AG09309 (cell line): Measurements from ENCODE around the gene CYP26B1.

Experiments used
- DNase-seq: peaks from one replicate; pipeline ENCODE4 v3.0.0-alpha.2; 2010; ENCODE audit warnings: low read depth
- H3K4me3 ChIP-seq: 2 replicates; pipeline ENCODE4 v1.5.1; 2011; ENCODE audit warnings: mild to moderate bottlenecking, low read depth, low read length, moderate library complexity; ENCODE audit not compliant: control insufficient read depth
- TF ChIP-seq, protein P1 (sequence below): IDR thresholded peaks from 2 replicates; pipeline ENCODE4 v1.5.1; 2011; ENCODE audit warnings: mild to moderate bottlenecking, low read depth, low read length, inconsistent platforms; ENCODE audit not compliant: insufficient read depth, control insufficient read depth; ENCODE audit errors: missing control alignments

The CYP26B1 gene

DNA sequence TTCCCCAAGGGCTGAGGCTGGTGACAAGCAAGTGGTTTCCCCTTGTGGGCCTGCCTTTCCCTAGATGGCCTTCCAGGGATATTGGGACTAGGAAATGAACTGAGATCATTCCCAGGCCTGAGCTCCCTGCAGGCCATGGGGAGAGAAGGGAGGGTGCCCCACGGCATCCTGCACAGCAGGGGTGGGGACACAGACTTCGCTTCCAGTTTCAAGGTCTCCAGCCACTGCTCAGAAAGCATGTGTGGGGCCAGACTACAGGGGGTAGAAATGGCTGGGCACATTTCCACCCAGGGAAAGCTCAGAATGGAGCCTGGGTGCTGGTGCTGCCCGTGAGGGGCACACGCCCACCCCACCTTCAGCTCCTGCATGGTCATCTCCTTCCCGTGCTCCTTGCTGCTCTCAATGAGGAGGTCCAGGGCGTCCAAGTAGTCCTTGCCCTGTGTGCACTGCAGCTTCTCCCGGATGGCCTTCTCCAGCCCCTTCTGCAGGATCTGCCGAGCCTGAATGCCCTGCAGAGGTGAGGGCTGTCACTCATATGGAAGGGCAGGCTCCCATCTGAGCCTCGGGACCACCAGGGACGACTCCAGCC, 13.2 kb downstream of the CYP26B1 start:
- TF ChIP-seq, protein P1, sequence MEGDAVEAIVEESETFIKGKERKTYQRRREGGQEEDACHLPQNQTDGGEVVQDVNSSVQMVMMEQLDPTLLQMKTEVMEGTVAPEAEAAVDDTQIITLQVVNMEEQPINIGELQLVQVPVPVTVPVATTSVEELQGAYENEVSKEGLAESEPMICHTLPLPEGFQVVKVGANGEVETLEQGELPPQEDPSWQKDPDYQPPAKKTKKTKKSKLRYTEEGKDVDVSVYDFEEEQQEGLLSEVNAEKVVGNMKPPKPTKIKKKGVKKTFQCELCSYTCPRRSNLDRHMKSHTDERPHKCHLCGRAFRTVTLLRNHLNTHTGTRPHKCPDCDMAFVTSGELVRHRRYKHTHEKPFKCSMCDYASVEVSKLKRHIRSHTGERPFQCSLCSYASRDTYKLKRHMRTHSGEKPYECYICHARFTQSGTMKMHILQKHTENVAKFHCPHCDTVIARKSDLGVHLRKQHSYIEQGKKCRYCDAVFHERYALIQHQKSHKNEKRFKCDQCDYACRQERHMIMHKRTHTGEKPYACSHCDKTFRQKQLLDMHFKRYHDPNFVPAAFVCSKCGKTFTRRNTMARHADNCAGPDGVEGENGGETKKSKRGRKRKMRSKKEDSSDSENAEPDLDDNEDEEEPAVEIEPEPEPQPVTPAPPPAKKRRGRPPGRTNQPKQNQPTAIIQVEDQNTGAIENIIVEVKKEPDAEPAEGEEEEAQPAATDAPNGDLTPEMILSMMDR: no peak
- no peak overlapping the region for H3K4me3 ChIP-seq
- no peak for DNase-seq

DNA sequence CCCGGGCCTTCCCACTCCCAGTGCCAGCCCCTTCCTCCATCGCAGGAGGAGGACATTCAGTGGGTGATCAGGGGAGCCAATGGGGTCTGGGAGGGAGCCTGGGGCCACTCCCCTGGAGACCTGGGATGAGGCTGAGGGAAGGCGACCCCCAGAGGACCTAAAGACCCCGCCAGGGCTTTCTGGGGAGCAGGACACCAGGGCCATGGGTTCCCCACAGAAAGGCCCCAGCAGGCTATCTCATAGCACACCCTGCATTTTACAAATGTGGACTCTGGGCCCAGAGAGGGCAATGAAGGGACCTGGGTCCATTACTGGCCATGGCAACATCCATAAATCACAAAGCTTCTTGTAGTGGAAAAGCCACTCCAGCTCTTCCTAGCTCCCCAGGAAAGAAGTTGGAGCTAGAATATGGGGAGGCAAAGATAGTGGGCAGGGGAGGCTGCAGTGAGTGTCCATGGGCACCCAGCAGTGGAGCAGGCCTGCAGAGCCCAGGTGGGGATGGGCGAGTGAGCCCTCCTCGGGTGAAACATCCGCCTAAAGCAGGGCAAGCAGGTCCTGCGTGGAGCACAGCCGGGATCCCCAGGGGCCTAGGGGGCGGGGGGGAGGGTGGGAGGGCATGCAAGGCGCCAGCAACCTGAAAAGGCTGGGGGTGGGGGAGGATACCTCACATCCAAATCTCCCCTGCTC, 13.8 kb downstream of the CYP26B1 start:
- DNase-seq: no peak
- TF ChIP-seq, protein P1: no peak
- H3K4me3 ChIP-seq: no peak overlapping the region

DNA sequence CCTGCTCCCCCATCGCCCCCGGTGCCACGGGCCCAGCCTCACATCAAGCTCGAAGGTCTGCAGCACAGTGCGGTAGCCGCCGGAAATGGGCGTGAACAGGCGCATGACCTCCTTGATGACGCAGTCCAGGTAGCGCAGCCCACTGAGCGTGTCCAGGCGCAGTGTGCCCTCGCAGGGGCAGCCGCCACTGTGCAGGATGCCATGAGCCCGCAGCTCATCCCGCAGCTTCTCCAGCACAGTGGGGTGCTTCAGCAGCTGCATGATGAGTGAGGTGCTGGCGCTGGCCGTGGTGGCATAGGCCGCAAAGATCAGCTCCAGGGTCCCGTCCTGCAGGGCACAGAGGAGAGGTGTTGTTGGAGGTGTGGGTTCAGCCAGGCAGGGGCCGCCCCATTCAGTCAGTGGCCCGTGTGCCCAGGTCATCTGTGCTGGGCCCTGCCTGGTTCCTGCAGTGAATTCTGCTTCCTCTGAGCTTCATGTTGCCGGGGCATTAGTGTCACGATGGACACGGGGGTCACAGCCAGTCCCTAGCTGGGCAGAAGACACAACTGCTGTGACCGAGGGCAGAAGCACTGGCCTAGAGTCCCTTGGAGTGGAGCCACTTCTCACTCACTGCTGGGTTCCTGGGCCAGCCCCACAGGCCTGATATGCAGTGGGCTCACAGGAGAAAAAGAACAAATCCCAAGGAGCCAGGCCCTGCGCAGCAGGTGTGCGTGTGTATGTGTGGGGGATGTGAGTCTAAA, 14.5 kb downstream of the CYP26B1 start:
- H3K4me3 ChIP-seq: no peak overlapping the region
- TF ChIP-seq, protein P1: no peak
- no peak for DNase-seq

DNA sequence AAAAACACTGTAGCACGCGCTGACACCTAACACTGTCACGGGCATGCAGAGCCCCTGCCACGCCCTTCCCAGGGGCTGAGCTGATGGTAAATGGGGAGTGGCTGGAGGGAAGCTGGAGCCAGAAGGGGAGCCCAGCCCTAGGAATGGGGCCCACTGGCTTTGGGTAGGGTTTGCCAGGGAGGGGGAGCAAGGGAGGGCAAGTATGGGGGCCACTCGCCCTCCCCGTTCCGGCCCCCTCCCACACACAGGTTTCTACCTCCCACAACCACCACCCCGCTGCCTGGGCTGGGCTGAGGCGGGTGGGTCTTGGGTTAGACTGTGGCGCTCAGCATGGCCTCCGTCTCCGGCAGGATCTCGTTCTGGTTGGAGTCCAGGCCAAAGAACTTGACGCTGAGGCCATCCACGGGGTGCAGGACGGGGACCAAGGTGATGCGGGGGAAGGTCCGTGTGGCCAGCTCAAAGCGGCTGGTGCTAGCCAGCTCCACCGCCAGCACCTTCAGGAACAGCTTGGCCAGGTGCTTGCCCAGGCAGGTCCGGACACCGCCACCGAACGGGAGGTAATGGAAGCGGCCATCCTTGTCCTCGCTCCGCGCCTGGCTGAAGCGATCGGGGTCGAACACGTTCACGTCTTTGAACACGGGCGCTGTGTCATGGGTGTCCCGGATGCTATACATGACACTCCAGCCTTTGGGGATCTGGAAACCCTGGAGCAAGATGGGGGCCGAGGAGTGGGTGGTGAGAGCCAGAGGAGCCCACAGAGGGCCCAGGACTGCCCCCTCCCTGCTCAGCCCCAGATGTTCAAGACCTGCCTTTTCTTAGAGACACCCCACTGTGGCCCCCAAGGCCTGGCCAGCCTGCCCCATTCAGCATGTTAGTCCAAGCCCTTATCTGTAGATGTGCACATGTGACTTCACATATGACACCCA, 15.5 kb downstream of the CYP26B1 start:
- TF ChIP-seq, protein P1: no peak
- DNase-seq: no peak
- H3K4me3 ChIP-seq: no peak overlapping the region

DNA sequence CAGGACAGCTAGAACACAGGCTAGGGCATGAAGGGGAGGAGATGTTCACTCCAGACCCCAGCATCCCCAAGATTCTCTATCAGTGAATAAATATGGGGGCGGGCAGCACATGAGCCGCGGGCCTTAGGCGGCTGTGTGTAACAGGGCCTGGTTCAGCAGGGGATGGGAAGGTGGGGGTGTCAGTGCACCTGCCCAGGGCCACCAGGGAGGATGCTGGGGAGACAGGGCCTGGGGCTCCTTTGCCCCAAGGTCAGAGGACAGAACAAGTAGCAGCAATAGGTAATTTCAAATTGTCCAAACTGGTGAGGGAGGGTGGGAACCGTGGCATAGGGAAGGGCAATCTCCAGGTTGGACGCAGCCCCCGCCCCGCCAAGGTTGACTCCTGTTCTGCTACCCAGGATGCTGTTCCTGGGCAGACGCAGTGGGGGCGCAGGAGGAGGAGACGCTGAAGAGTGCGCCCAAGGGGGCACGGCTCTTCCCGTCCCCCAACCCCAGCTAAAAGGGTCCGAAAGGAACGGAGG, 16.2 kb downstream of the CYP26B1 start:
- no peak overlapping the region for H3K4me3 ChIP-seq
- DNase-seq: no peak
- TF ChIP-seq, protein P1: no peak
